Activated CD4-positive, alpha-beta T cell treated with anti-CD3 and anti-CD28 coated beads, Interleukin-2, amount 10 ng/mL, durations not matched to agents 24 days and 14 days (primary cell): ENCODE results near the gene TAC3. TPM values are rescaled to one million over a fixed set of nuclear protein-coding genes. Genes with fewer than 3 reads are reported as not detected.

Experiments
- DNase-seq: peaks from one replicate; pipeline ENCODE4 v3.0.0; 2022
- H3K27ac Mint-ChIP-seq: one replicate; pipeline ENCODE4 v1.8.0; 2022; ENCODE audit warnings: mild to moderate bottlenecking, mixed read lengths
- H3K27me3 Mint-ChIP-seq: one replicate; pipeline ENCODE4 v1.8.0; 2022; ENCODE audit warnings: mixed read lengths
- H3K36me3 Mint-ChIP-seq: one replicate; pipeline ENCODE4 v1.8.0; 2022; ENCODE audit warnings: low read depth, mild to moderate bottlenecking, mixed read lengths
- H3K4me1 Mint-ChIP-seq: one replicate; pipeline ENCODE4 v1.8.0; 2021; ENCODE audit warnings: mixed read lengths
- H3K4me3 Mint-ChIP-seq: one replicate; pipeline ENCODE4 v1.8.0; 2022; ENCODE audit warnings: mild to moderate bottlenecking, moderate library complexity, mixed read lengths
- H3K9me3 Mint-ChIP-seq: one replicate; pipeline ENCODE4 v1.8.0; 2021; ENCODE audit warnings: mixed read lengths
- intact Hi-C: fragments of 100-400 bp; cut with micrococcal nuclease; formaldehyde crosslinking; loops from one replicate; pipeline ENCODE4 v1.15.1; 2023
- total RNA-seq: library from RNA; stranded (reverse); gene quantifications from 2 replicates; pipeline ENCODE4 v1.2.3, GENCODE V29; 2022

TAC3 gene
- total RNA-seq, 1 donor from 2014 or later, result not detected

GRCh38 chr12:57006809-57007475 lies 9.4 kb downstream of the TAC3 start:
- Mint-ChIP-seq H3K4me1 (peaks cover 45% of the 10 kb centered on the region), H3K27ac (peak overlapping the region; percentile 77), H3K9me3 (no peaks in the 10 kb centered on the region), H3K4me3 (peak overlapping the region; percentile 80), H3K36me3 (peaks cover 23% of the 10 kb centered on the region), H3K27me3 (no peaks in the 10 kb centered on the region)
- peak; percentile 65 for DNase-seq
- intact Hi-C loops, result loop anchor here (2.0 to 10.0 kb wide), 3 partner anchors 176 to 470 kb away; partner anchors contain the start of genes ARHGAP9 and BAZ2A

GRCh38 chr12:57005980-57006808 lies 10.1 kb downstream of the TAC3 start, which contains the start of gene ZBTB39:
TSS of gene ZBTB39 (minus strand) at chr12:57006546. CDS start at chr12:57004917, 1,629 bp downstream.
- H3K27ac Mint-ChIP-seq, result peak within 1 kb of the TSS; percentile 86
- H3K27me3 Mint-ChIP-seq, result no peaks in the 10 kb centered on the region
- no peaks in the 10 kb centered on the region for H3K9me3 Mint-ChIP-seq
- peak; percentile 92 for DNase-seq
- peaks cover 31% of the 10 kb centered on the region for H3K36me3 Mint-ChIP-seq
- peaks cover 44% of the 10 kb centered on the region for H3K4me1 Mint-ChIP-seq
- peak within 1 kb of the TSS; percentile 93 for H3K4me3 Mint-ChIP-seq
- intact Hi-C loops, result loop anchor here (2.0 to 10.0 kb wide), 3 partner anchors 177 to 471 kb away; partner anchors contain the start of genes ARHGAP9 and BAZ2A

GRCh38 chr12:57004651-57005050 lies 11.7 kb downstream of the TAC3 start:
- Mint-ChIP-seq H3K27me3 (no peaks in the 10 kb centered on the region), H3K4me3 (peak overlapping the region; percentile 93), H3K4me1 (peaks cover 55% of the 10 kb centered on the region), H3K27ac (no peak overlapping the region), H3K36me3 (peaks cover 40% of the 10 kb centered on the region), H3K9me3 (no peaks in the 10 kb centered on the region)
- DNase-seq, result no peak
- intact Hi-C loops, result loop anchor here (5.0 to 10.0 kb wide), 2 partner anchors 370 to 473 kb away; partner anchors contain the start of genes ARHGAP9 and BAZ2A

- Mint-ChIP-seq H3K4me1 (peaks cover 64% of the 10 kb centered on the region), H3K4me3 (no peak overlapping the region), H3K36me3 (peaks cover 43% of the 10 kb centered on the region), H3K9me3 (no peaks in the 10 kb centered on the region), H3K27ac (no peak overlapping the region), H3K27me3 (no peaks in the 10 kb centered on the region)
- no peak for DNase-seq
- intact Hi-C loops, result loop anchor here (10.0 kb wide), 1 partner anchor 369 kb away; the partner anchor contains the start of gene BAZ2A
Observed at GRCh38 chr12:57003395-57003794, 12.9 kb downstream of the TAC3 start.

GRCh38 chr12:57001448-57001906 lies 14.9 kb downstream of the TAC3 start:
- peak; percentile 93 for DNase-seq
- Mint-ChIP-seq H3K27ac (peak overlapping the region; percentile 32), H3K27me3 (no peaks in the 10 kb centered on the region), H3K4me1 (peaks cover 52% of the 10 kb centered on the region), H3K36me3 (peaks cover 48% of the 10 kb centered on the region), H3K9me3 (no peaks in the 10 kb centered on the region), H3K4me3 (no peak overlapping the region)
- intact Hi-C loops, result loop anchor here (10.0 kb wide), 1 partner anchor 367 kb away; the partner anchor contains the start of gene BAZ2A

- DNase-seq, result no peak
- Mint-ChIP-seq H3K4me1 (peaks cover 49% of the 10 kb centered on the region), H3K36me3 (peaks cover 46% of the 10 kb centered on the region), H3K9me3 (no peaks in the 10 kb centered on the region), H3K27me3 (no peaks in the 10 kb centered on the region), H3K4me3 (no peak overlapping the region), H3K27ac (peak overlapping the region; percentile 56)
- intact Hi-C loops, result loop anchor here (10.0 kb wide), 1 partner anchor 366 kb away; the partner anchor contains the start of gene BAZ2A
Observed at GRCh38 chr12:57000393-57000792, 15.9 kb downstream of the TAC3 start.

GRCh38 chr12:56999456-56999855 lies 16.9 kb downstream of the TAC3 start:
- H3K4me1 Mint-ChIP-seq, result peaks cover 41% of the 10 kb centered on the region
- H3K9me3 Mint-ChIP-seq, result no peaks in the 10 kb centered on the region
- H3K27me3 Mint-ChIP-seq, result no peaks in the 10 kb centered on the region
- no peak overlapping the region for H3K4me3 Mint-ChIP-seq
- DNase-seq, result no peak
- H3K27ac Mint-ChIP-seq, result peak overlapping the region; percentile 73
- H3K36me3 Mint-ChIP-seq, result peaks cover 43% of the 10 kb centered on the region
- intact Hi-C loops, result loop anchor here (2.0 kb wide), 1 partner anchor 65 kb away; no protein-coding TSS in a partner anchor

- H3K9me3 Mint-ChIP-seq, result no peaks in the 10 kb centered on the region
- intact Hi-C loops, result loop anchor here (2.0 kb wide), 1 partner anchor 66 kb away; no protein-coding TSS in a partner anchor
Observed at GRCh38 chr12:56998981-56999380, 17.3 kb downstream of the TAC3 start.

GRCh38 chr12:56998316-56998715 lies 18.0 kb downstream of the TAC3 start:
- Mint-ChIP-seq H3K9me3 (no peaks in the 10 kb centered on the region), H3K27ac (no peak overlapping the region), H3K4me1 (peaks cover 41% of the 10 kb centered on the region), H3K27me3 (no peaks in the 10 kb centered on the region), H3K36me3 (peaks cover 34% of the 10 kb centered on the region), H3K4me3 (peak overlapping the region; percentile 32)
- no peak for DNase-seq
- intact Hi-C loops, result loop anchor here (2.0 kb wide), 1 partner anchor 66 kb away; no protein-coding TSS in a partner anchor

More at GRCh38 chr12:56998981-56999380, 17.3 kb downstream of the TAC3 start:
- DNase-seq, result peak; percentile 82
- no peaks in the 10 kb centered on the region for H3K27me3 Mint-ChIP-seq
- H3K36me3 Mint-ChIP-seq, result peaks cover 38% of the 10 kb centered on the region
- H3K4me3 Mint-ChIP-seq, result peak overlapping the region; percentile 35
- H3K27ac Mint-ChIP-seq, result peak overlapping the region; percentile 73
- H3K4me1 Mint-ChIP-seq, result peaks cover 41% of the 10 kb centered on the region

GRCh38 chr12:56996793-56997545 lies 19.4 kb downstream of the TAC3 start:
- peaks cover 29% of the 10 kb centered on the region for H3K36me3 Mint-ChIP-seq
- intact Hi-C loops, result no loop called here
- H3K27me3 Mint-ChIP-seq, result no peaks in the 10 kb centered on the region

GRCh38 chr12:56995930-56996496 lies 20.3 kb downstream of the TAC3 start:
- Mint-ChIP-seq H3K4me1 (peaks cover 37% of the 10 kb centered on the region), H3K9me3 (no peaks in the 10 kb centered on the region), H3K27me3 (no peaks in the 10 kb centered on the region), H3K27ac (no peak overlapping the region), H3K36me3 (peaks cover 22% of the 10 kb centered on the region), H3K4me3 (no peak overlapping the region)
- intact Hi-C loops, result no loop called here
- DNase-seq, result no peak

More at GRCh38 chr12:56996793-56997545, 19.4 kb downstream of the TAC3 start:
- Mint-ChIP-seq H3K4me1 (peaks cover 37% of the 10 kb centered on the region), H3K27ac (no peak overlapping the region), H3K4me3 (no peak overlapping the region), H3K9me3 (no peaks in the 10 kb centered on the region)
- DNase-seq, result no peak

- DNase-seq, result no peak
- intact Hi-C loops, result no loop called here
- Mint-ChIP-seq H3K36me3 (peaks cover 20% of the 10 kb centered on the region), H3K4me3 (no peak overlapping the region), H3K27ac (no peak overlapping the region), H3K4me1 (peaks cover 36% of the 10 kb centered on the region), H3K27me3 (no peaks in the 10 kb centered on the region), H3K9me3 (no peaks in the 10 kb centered on the region)
Observed at GRCh38 chr12:56995201-56995929, 21.0 kb downstream of the TAC3 start.
